IMR-90 (cell line): ENCODE measurements around the gene KIF16B. TPM values are rescaled to one million over a fixed set of nuclear protein-coding genes. Genes with fewer than 3 reads are reported as not detected.

Experiments used
- ATAC-seq: fragments of 200-7000 bp; cut with Tn5 transposase; 2 replicates; pipeline ENCODE4 v1.9.1; 2020; ENCODE audit warnings: low read depth, mild to moderate bottlenecking, moderate library complexity
- BruUV-seq: library from RNA; stranded (reverse); fragments of 400-500 nt; replicated peaks from 2 replicates; lab custom pipeline; 2021; lab: Mats Ljungman, UMichigan
- CTCF ChIA-PET: fragments of 300-600 bp; formaldehyde crosslinking; extraction: SDS; loops from one replicate; lab custom pipeline; 2021; ENCODE audit warnings: antibody characterized with exemption; lab: Yijun Ruan, JAX
- POLR2A ChIA-PET: fragments of 300-600 bp; sonication (Branson Sonifier 250); formaldehyde crosslinking; loops from one replicate; lab custom pipeline; 2022; ENCODE audit warnings: antibody characterized with exemption; ENCODE audit not compliant: unreplicated experiment; lab: Charles Lee
- DNase-seq: peaks from one replicate; pipeline ENCODE4 v3.0.0; 2013
- H2AFZ ChIP-seq: replicated peaks from 2 replicates; pipeline ENCODE3; 2013; ENCODE audit warnings: low read length, mild to moderate bottlenecking; ENCODE audit not compliant: poor library complexity
- H2AK5ac ChIP-seq: 2 replicates; pipeline ENCODE4 v1.6.1; 2013; ENCODE audit warnings: low read depth, low read length, inconsistent platforms
- H2AK9ac ChIP-seq: replicated peaks from 2 replicates; pipeline ENCODE3; 2013; ENCODE audit warnings: mild to moderate bottlenecking, low read depth, low read length, moderate library complexity; ENCODE audit not compliant: poor library complexity
- H2BK120ac ChIP-seq: 2 replicates; pipeline ENCODE4 v1.6.1; 2013; ENCODE audit warnings: low read depth, low read length, inconsistent platforms
- H2BK15ac ChIP-seq: 3 replicates; pipeline ENCODE4 v1.6.1; 2013; ENCODE audit warnings: low read depth, low read length, inconsistent platforms
- H2BK20ac ChIP-seq: 2 replicates; pipeline ENCODE4 v1.6.1; 2013; ENCODE audit warnings: low read depth, mild to moderate bottlenecking, inconsistent platforms, low read length, moderate library complexity
- H2BK5ac ChIP-seq: 2 replicates; pipeline ENCODE4 v1.6.1; 2013; ENCODE audit warnings: mild to moderate bottlenecking, low read depth, low read length, inconsistent platforms; ENCODE audit not compliant: poor library complexity, severe bottlenecking
- H3K14ac ChIP-seq: replicated peaks from 2 replicates; pipeline ENCODE4 v1.6.1; 2013; ENCODE audit warnings: low read depth, low read length, inconsistent platforms
- H3K18ac ChIP-seq: 2 replicates; pipeline ENCODE4 v1.6.1; 2013; ENCODE audit warnings: low read depth, low read length, control low read depth
- H3K23ac ChIP-seq: 2 replicates; pipeline ENCODE4 v1.6.1; 2013; ENCODE audit warnings: low read depth, low read length, inconsistent platforms
- H3K27ac ChIP-seq: 2 replicates; pipeline ENCODE4 v1.5.1; 2013; ENCODE audit warnings: mild to moderate bottlenecking, control low read depth, low read length; ENCODE audit not compliant: insufficient read depth
- H3K27me3 ChIP-seq: 2 replicates; pipeline ENCODE4 v1.6.1; 2013; ENCODE audit warnings: low read length; ENCODE audit not compliant: control insufficient read depth, insufficient read depth
- H3K36me3 ChIP-seq: 2 replicates; pipeline ENCODE4 v1.6.1; 2013; ENCODE audit warnings: low read length, mixed read lengths; ENCODE audit not compliant: control insufficient read depth, insufficient read depth
- H3K4ac ChIP-seq: 2 replicates; pipeline ENCODE4 v1.6.1; 2013; ENCODE audit warnings: low read depth, low read length, inconsistent platforms
- H3K4me1 ChIP-seq: 2 replicates; pipeline ENCODE4 v1.6.1; 2013; ENCODE audit warnings: low read length, mixed read lengths; ENCODE audit not compliant: control insufficient read depth, insufficient read depth
- H3K4me2 ChIP-seq: 2 replicates; pipeline ENCODE4 v1.6.1; 2013; ENCODE audit warnings: low read depth, mild to moderate bottlenecking, control low read depth, low read length, moderate library complexity
- H3K4me3 ChIP-seq: 2 replicates; pipeline ENCODE4 v1.5.1; 2013; ENCODE audit warnings: low read depth, mild to moderate bottlenecking, control low read depth, low read length, moderate library complexity; ENCODE audit not compliant: insufficient read depth
- H3K56ac ChIP-seq: 2 replicates; pipeline ENCODE4 v1.6.1; 2013; ENCODE audit warnings: low read length, inconsistent platforms; ENCODE audit not compliant: insufficient read depth; ENCODE audit errors: extremely low read depth
- H3K79me1 ChIP-seq, 2 experiments: 2 replicates each; pipeline ENCODE4 v1.6.1; 2013; ENCODE audit warnings: low read length in 2 of 2, inconsistent platforms in 1 of 2, low read depth in 1 of 2
- H3K9ac ChIP-seq: 2 replicates; pipeline ENCODE4 v1.6.1; 2013; ENCODE audit warnings: low read depth, low read length, control low read depth
- H3K9me1 ChIP-seq: 2 replicates; pipeline ENCODE4 v1.6.1; 2013; ENCODE audit warnings: low read length, inconsistent platforms; ENCODE audit not compliant: insufficient read depth
- H3K9me3 ChIP-seq: 2 replicates; pipeline ENCODE4 v1.6.1; 2013; ENCODE audit warnings: low read length; ENCODE audit not compliant: control insufficient read depth, insufficient read depth
- H4K20me1 ChIP-seq: 2 replicates; pipeline ENCODE4 v1.6.1; 2013; ENCODE audit warnings: low read length, inconsistent platforms; ENCODE audit not compliant: insufficient read depth
- H4K5ac ChIP-seq: 2 replicates; pipeline ENCODE4 v1.6.1; 2013; ENCODE audit warnings: mild to moderate bottlenecking, low read depth, low read length, control low read depth
- H4K8ac ChIP-seq, 2 experiments: 2 replicates each; pipeline ENCODE4 v1.6.1; 2013; ENCODE audit warnings: low read depth in 2 of 2, low read length in 2 of 2, control low read depth in 1 of 2, inconsistent platforms in 1 of 2
- H4K91ac ChIP-seq: 2 replicates; pipeline ENCODE4 v1.6.1; 2013; ENCODE audit warnings: low read depth, low read length, inconsistent platforms; ENCODE audit not compliant: insufficient read depth
- BHLHE40 ChIP-seq: fragments of 150-350 bp; IDR thresholded peaks from 2 replicates; pipeline ENCODE4 v1.6.1; 2016; ENCODE audit warnings: mild to moderate bottlenecking, low read depth, low read length
- CHD1 ChIP-seq: IDR thresholded peaks from 2 replicates; pipeline ENCODE4 v1.6.1; 2012; ENCODE audit warnings: low read depth, low read length, improper control_type of control experiment
- MAFK ChIP-seq: IDR thresholded peaks from 2 replicates; pipeline ENCODE4 v1.6.1; 2012; ENCODE audit warnings: low read depth, low read length, improper control_type of control experiment
- RFX5 ChIP-seq: IDR thresholded peaks from 2 replicates; pipeline ENCODE4 v1.8.0; 2012; ENCODE audit warnings: low read depth, mild to moderate bottlenecking, low read length, moderate library complexity
- dilution Hi-C: fragments of 300-500 bp; cut with HindIII; formaldehyde crosslinking; loops from one replicate; pipeline ENCODE4 v1.14.3; 2018; ENCODE audit warnings: low sequenced_read_pairs; ENCODE audit not compliant: unreplicated experiment
- in situ Hi-C: fragments of 300-500 bp; cut with MboI; formaldehyde crosslinking; loops from 3 replicates; pipeline ENCODE4 v1.14.3; 2019; ENCODE audit warnings: low sequenced_read_pairs, inconsistent platforms, mixed read lengths
- intact Hi-C: fragments of 100-400 bp; cut with micrococcal nuclease; formaldehyde crosslinking; loops from 2 replicates; pipeline ENCODE4 v1.10.0; 2022
- polyA plus RNA-seq, 3 experiments: library from polyadenylated mRNA; depleted of rRNA; stranded (reverse); fragments of >200 nt; gene quantifications; 2 replicates each; pipeline ENCODE4 v1.2.3, GENCODE V29; 2012; ENCODE audit warnings: low replicate concordance in 1 of 3
- total RNA-seq: library from RNA; depleted of rRNA; stranded (reverse); fragments of >200 nt; gene quantifications from 2 replicates; pipeline ENCODE4 v1.2.3, GENCODE V29; 2012

KIF16B gene
- total and polyA plus RNA-seq, 2 of the 4 experiments (the other 2 are of a cell fraction) = 4.7 to 10.0 TPM

DNA sequence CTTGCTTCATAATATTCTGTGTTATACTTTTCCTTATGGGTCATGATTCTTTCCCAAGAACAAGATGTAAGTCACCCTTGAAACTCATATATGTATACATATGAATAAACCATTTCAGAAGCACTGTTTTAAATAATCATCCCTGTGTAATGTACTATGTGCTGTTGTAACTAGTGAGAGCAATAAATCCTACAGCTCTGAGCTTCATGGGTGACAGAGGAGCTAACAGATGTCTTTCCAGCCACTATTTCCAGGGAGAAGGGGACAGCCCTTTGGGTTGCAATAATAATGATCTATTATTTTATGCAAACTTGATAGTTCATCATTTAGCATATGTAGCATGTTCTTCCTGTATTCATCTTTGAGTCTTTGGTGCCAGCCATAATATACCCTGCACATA lies 342.8 kb downstream of the KIF16B start:
- dilution Hi-C loops (no loop called here), in situ Hi-C loops (no loop called here), intact Hi-C loops (no loop called here)
- Histone ChIP-seq H3K9ac (no peak overlapping the region), H3K14ac (no peak overlapping the region), H2BK120ac (no peak overlapping the region), H4K5ac (no peak overlapping the region), H2AFZ (no peak overlapping the region), H2AK9ac (no peak overlapping the region), H2BK5ac (no peak overlapping the region), H2AK5ac (no peak overlapping the region), H3K4me2 (no peak overlapping the region), H3K56ac (no peak overlapping the region), H4K20me1 (no peaks in the 10 kb centered on the region), H3K27ac (no peak overlapping the region), H2BK20ac (no peak overlapping the region), H3K23ac (no peak overlapping the region), H2BK15ac (no peak overlapping the region), H4K8ac (no peak overlapping the region), H3K4me3 (no peak overlapping the region), H3K9me3 (peaks cover 4% of the 10 kb centered on the region), H3K4ac (no peak overlapping the region), H3K79me1 (no peaks in the 10 kb centered on the region), H4K91ac (no peak overlapping the region), H3K36me3 (no peaks in the 10 kb centered on the region), H3K9me1 (no peaks in the 10 kb centered on the region), H3K18ac (no peak overlapping the region), H3K27me3 (no peaks in the 10 kb centered on the region), H3K4me1 (no peaks in the 10 kb centered on the region)
- no TSS peak for BruUV-seq
- no peak for TF ChIP-seq RFX5
- TF ChIP-seq BHLHE40 = no peak
- no peak for TF ChIP-seq CHD1
- TF ChIP-seq MAFK = no peak
- ChIA-PET POLR2A (no interaction called here), CTCF (no interaction called here)
- DNase-seq (no peak), ATAC-seq (no peak)
